Karpas-422 (cell line): Measurements from ENCODE around the gene UPK1B. TPM values are rescaled to one million over a fixed set of nuclear protein-coding genes. Genes with fewer than 3 reads are reported as not detected.

Source experiments
- DNase-seq: peaks from one replicate; pipeline ENCODE4 v3.0.0-alpha.2; 2015
- H2AFZ ChIP-seq: fragments of 200-600 bp; sonication (generic); 2 replicates; pipeline ENCODE4 v1.6.1; 2014; ENCODE audit warnings: antibody characterized with exemption, low read length, mixed read lengths
- H3K27ac ChIP-seq: fragments of 200-600 bp; sonication (generic); 2 replicates; pipeline ENCODE4 v1.5.1; 2014; ENCODE audit warnings: mild to moderate bottlenecking, low read length, moderate library complexity
- H3K27me3 ChIP-seq: fragments of 200-600 bp; sonication (generic); 2 replicates; pipeline ENCODE4 v1.6.1; 2014; ENCODE audit warnings: low read length, mixed read lengths
- H3K36me3 ChIP-seq: fragments of 200-600 bp; sonication (generic); 2 replicates; pipeline ENCODE4 v1.6.1; 2014; ENCODE audit warnings: low read length, mixed read lengths; ENCODE audit not compliant: insufficient read depth
- H3K4me1 ChIP-seq: fragments of 200-600 bp; sonication (generic); 2 replicates; pipeline ENCODE4 v1.6.1; 2014; ENCODE audit warnings: mild to moderate bottlenecking, low read length, mixed read lengths
- H3K4me2 ChIP-seq: fragments of 200-600 bp; sonication (generic); 2 replicates; pipeline ENCODE4 v1.6.1; 2014; ENCODE audit warnings: low read length, low read depth, mild to moderate bottlenecking; ENCODE audit not compliant: poor library complexity, severe bottlenecking
- H3K4me3 ChIP-seq: fragments of 200-600 bp; sonication (generic); 2 replicates; pipeline ENCODE4 v1.5.1; 2014; ENCODE audit warnings: mild to moderate bottlenecking, antibody characterized with exemption, low read length, mixed read lengths
- H3K79me2 ChIP-seq: fragments of 200-600 bp; sonication (generic); 2 replicates; pipeline ENCODE4 v1.6.1; 2014; ENCODE audit warnings: mild to moderate bottlenecking, low read length, mixed read lengths
- H3K9ac ChIP-seq: fragments of 200-600 bp; sonication (generic); 2 replicates; pipeline ENCODE4 v1.6.0; 2014; ENCODE audit warnings: low read length
- H3K9me2 ChIP-seq: fragments of 200-600 bp; sonication (generic), shearing (Covaris generic); replicated peaks from 2 replicates; pipeline ENCODE4 v1.6.0; 2014; ENCODE audit warnings: mild to moderate bottlenecking, low read length, moderate library complexity; ENCODE audit not compliant: insufficient read depth
- H3K9me3 ChIP-seq: fragments of 300-700, 200-600 bp; sonication (generic); 2 replicates; pipeline ENCODE4 v1.6.1; 2014; ENCODE audit warnings: low read length, mixed read lengths
- H4K20me1 ChIP-seq: fragments of 200-600 bp; sonication (generic); 2 replicates; pipeline ENCODE4 v1.6.1; 2014; ENCODE audit warnings: mild to moderate bottlenecking, antibody characterized with exemption, low read length, low read depth; ENCODE audit not compliant: insufficient read depth
- total RNA-seq: library from RNA; depleted of rRNA; stranded (reverse); fragments of >200 nt; shearing (Covaris generic); gene quantifications from 2 replicates; pipeline ENCODE4 v1.2.3, GENCODE V29; 2014; ENCODE audit warnings: low replicate concordance

Gene UPK1B
- total RNA-seq, 1 experiment from 2014 or later, result not detected

- H3K27ac ChIP-seq, result no peak overlapping the region
- no peak overlapping the region for H3K9ac ChIP-seq
- H3K9me3 ChIP-seq, result no peaks in the 10 kb centered on the region
- H3K79me2 ChIP-seq, result no peaks in the 10 kb centered on the region
- H3K36me3 ChIP-seq, result no peaks in the 10 kb centered on the region; the same call in 1 of the 2 replicates
- DNase-seq, result no peak
- no peak overlapping the region for H3K4me3 ChIP-seq
- H3K9me2 ChIP-seq, result no peaks in the 10 kb centered on the region
- no peaks in the 10 kb centered on the region for H4K20me1 ChIP-seq
- no peak overlapping the region for H2AFZ ChIP-seq
- H3K4me1 ChIP-seq, result peaks cover 3% of the 10 kb centered on the region; the same call in 1 of the 2 replicates
- H3K27me3 ChIP-seq, result no peaks in the 10 kb centered on the region
- no peak overlapping the region for H3K4me2 ChIP-seq
Observed at GRCh38 chr3:119221779-119222320, 48.5 kb downstream of the UPK1B start.

- Histone ChIP-seq H3K9me3 (no peaks in the 10 kb centered on the region), H3K36me3 (no peaks in the 10 kb centered on the region; the same call in 1 of the 2 replicates), H3K79me2 (no peaks in the 10 kb centered on the region), H3K27ac (no peak overlapping the region), H3K9me2 (no peaks in the 10 kb centered on the region), H3K4me3 (no peak overlapping the region), H3K9ac (no peak overlapping the region), H4K20me1 (no peaks in the 10 kb centered on the region), H3K27me3 (no peaks in the 10 kb centered on the region), H2AFZ (no peak overlapping the region), H3K4me2 (no peak overlapping the region), H3K4me1 (peaks cover 3% of the 10 kb centered on the region; the same call in 1 of the 2 replicates)
- DNase-seq, result no peak
Observed at GRCh38 chr3:119222391-119222790, 49.0 kb downstream of the UPK1B start.

GRCh38 chr3:119223511-119223910, 50.1 kb downstream of the UPK1B start:
- Histone ChIP-seq H3K36me3 (no peaks in the 10 kb centered on the region; the same call in 1 of the 2 replicates), H3K4me2 (no peak overlapping the region), H3K9ac (no peak overlapping the region), H3K79me2 (no peaks in the 10 kb centered on the region), H3K27ac (no peak overlapping the region), H3K9me2 (no peaks in the 10 kb centered on the region), H3K4me1 (peaks cover 3% of the 10 kb centered on the region; the same call in 1 of the 2 replicates), H4K20me1 (no peaks in the 10 kb centered on the region), H3K4me3 (no peak overlapping the region), H3K27me3 (no peaks in the 10 kb centered on the region), H3K9me3 (no peaks in the 10 kb centered on the region), H2AFZ (no peak overlapping the region)
- DNase-seq, result no peak

- Histone ChIP-seq H3K9me3 (no peaks in the 10 kb centered on the region), H3K36me3 (peaks cover 14% of the 10 kb centered on the region), H3K9ac (no peak overlapping the region), H3K27me3 (no peaks in the 10 kb centered on the region), H3K4me1 (no peaks in the 10 kb centered on the region), H3K79me2 (no peaks in the 10 kb centered on the region), H2AFZ (no peak overlapping the region), H4K20me1 (no peaks in the 10 kb centered on the region), H3K27ac (no peak overlapping the region), H3K9me2 (no peaks in the 10 kb centered on the region), H3K4me2 (no peak overlapping the region), H3K4me3 (no peak overlapping the region)
- no peak for DNase-seq
Observed at GRCh38 chr3:119225121-119225520, 51.7 kb downstream of the UPK1B start.

GRCh38 chr3:119227070-119227850, 53.9 kb downstream of the UPK1B start:
- no peak overlapping the region for H3K27ac ChIP-seq
- H3K4me1 ChIP-seq, result no peaks in the 10 kb centered on the region
- peaks cover 26% of the 10 kb centered on the region for H3K36me3 ChIP-seq
- no peaks in the 10 kb centered on the region for H3K9me2 ChIP-seq
- no peak overlapping the region for H2AFZ ChIP-seq
- H3K4me3 ChIP-seq, result no peak overlapping the region
- H3K4me2 ChIP-seq, result no peak overlapping the region
- no peaks in the 10 kb centered on the region for H4K20me1 ChIP-seq
- DNase-seq, result no peak
- H3K79me2 ChIP-seq, result peaks cover 4% of the 10 kb centered on the region; the same call in 1 of the 2 replicates
- H3K9ac ChIP-seq, result no peak overlapping the region
- no peaks in the 10 kb centered on the region for H3K9me3 ChIP-seq
- no peaks in the 10 kb centered on the region for H3K27me3 ChIP-seq

- no peak overlapping the region for H3K4me2 ChIP-seq
- H3K9ac ChIP-seq, result no peak overlapping the region
- no peaks in the 10 kb centered on the region for H3K9me3 ChIP-seq
- no peaks in the 10 kb centered on the region for H4K20me1 ChIP-seq
- no peaks in the 10 kb centered on the region for H3K4me1 ChIP-seq
- H2AFZ ChIP-seq, result no peak overlapping the region
- no peak for DNase-seq
- H3K4me3 ChIP-seq, result no peak overlapping the region
- no peaks in the 10 kb centered on the region for H3K27me3 ChIP-seq
- H3K9me2 ChIP-seq, result no peaks in the 10 kb centered on the region
- H3K36me3 ChIP-seq, result peaks cover 35% of the 10 kb centered on the region
- no peak overlapping the region for H3K27ac ChIP-seq
- peaks cover 6% of the 10 kb centered on the region; the same call in 1 of the 2 replicates for H3K79me2 ChIP-seq
Observed at GRCh38 chr3:119228373-119229145, 55.2 kb downstream of the UPK1B start.

- H3K27ac ChIP-seq, result no peak overlapping the region
- H3K9me2 ChIP-seq, result no peaks in the 10 kb centered on the region
- H3K79me2 ChIP-seq, result peaks cover 6% of the 10 kb centered on the region; the same call in 1 of the 2 replicates
- H3K9ac ChIP-seq, result no peak overlapping the region
- H3K4me1 ChIP-seq, result no peaks in the 10 kb centered on the region
- DNase-seq, result no peak
- no peak overlapping the region for H3K4me3 ChIP-seq
- H3K4me2 ChIP-seq, result no peak overlapping the region
- H2AFZ ChIP-seq, result no peak overlapping the region
- peaks cover 35% of the 10 kb centered on the region for H3K36me3 ChIP-seq
- H4K20me1 ChIP-seq, result no peaks in the 10 kb centered on the region
- H3K9me3 ChIP-seq, result no peaks in the 10 kb centered on the region
- H3K27me3 ChIP-seq, result no peaks in the 10 kb centered on the region
Observed at GRCh38 chr3:119229190-119229589, 55.8 kb downstream of the UPK1B start.

- DNase-seq, result no peak
- Histone ChIP-seq H3K4me1 (no peaks in the 10 kb centered on the region), H3K9me2 (no peaks in the 10 kb centered on the region), H4K20me1 (no peaks in the 10 kb centered on the region), H3K9me3 (no peaks in the 10 kb centered on the region), H3K27ac (no peak overlapping the region), H3K27me3 (no peaks in the 10 kb centered on the region), H3K4me3 (no peak overlapping the region), H3K36me3 (peaks cover 41% of the 10 kb centered on the region), H2AFZ (no peak overlapping the region), H3K4me2 (no peak overlapping the region), H3K9ac (no peak overlapping the region), H3K79me2 (peaks cover 9% of the 10 kb centered on the region; the same call in 1 of the 2 replicates)
Observed at GRCh38 chr3:119230071-119230470, 56.7 kb downstream of the UPK1B start.
